Stimulated activated CD4-positive, alpha-beta T cell treated with anti-CD3 and anti-CD28 coated beads, Interleukin-4, amount 100 ng/mL, for 4 hours (primary cell): ENCODE measurements around the gene KCNMB3.
"Not testable (repeated sequence)": the region's sequence is repeated elsewhere in the genome, so short reads cannot be mapped to it uniquely, and the experiment has no call there.

ENCODE experiments used
- DNase-seq, 2 experiments: peaks; one replicate each; pipeline ENCODE4 v3.0.0-alpha.2; 2020

Gene KCNMB3

DNA sequence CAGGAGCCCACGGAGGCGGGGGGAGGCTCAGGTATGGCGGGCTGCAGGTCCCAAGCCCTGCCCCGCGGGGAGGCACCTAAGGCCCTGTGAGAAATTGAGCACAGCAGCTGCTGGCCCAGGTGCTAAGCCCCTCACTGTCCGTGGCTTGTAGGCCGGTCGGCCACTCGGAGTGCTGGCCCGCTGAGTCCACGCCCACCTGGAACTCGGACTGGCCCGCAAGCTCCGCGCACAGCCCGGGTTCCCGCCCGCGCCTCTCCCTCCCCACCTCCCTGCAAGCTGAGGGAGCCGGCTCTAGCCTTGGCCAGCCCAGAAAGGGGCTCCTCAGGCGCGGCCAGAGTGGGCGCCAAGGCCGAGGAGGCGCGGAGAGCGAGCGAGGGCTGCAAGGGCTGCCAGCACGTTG, 12.2 kb upstream of the KCNMB3 start:
- no peak for DNase-seq

DNA sequence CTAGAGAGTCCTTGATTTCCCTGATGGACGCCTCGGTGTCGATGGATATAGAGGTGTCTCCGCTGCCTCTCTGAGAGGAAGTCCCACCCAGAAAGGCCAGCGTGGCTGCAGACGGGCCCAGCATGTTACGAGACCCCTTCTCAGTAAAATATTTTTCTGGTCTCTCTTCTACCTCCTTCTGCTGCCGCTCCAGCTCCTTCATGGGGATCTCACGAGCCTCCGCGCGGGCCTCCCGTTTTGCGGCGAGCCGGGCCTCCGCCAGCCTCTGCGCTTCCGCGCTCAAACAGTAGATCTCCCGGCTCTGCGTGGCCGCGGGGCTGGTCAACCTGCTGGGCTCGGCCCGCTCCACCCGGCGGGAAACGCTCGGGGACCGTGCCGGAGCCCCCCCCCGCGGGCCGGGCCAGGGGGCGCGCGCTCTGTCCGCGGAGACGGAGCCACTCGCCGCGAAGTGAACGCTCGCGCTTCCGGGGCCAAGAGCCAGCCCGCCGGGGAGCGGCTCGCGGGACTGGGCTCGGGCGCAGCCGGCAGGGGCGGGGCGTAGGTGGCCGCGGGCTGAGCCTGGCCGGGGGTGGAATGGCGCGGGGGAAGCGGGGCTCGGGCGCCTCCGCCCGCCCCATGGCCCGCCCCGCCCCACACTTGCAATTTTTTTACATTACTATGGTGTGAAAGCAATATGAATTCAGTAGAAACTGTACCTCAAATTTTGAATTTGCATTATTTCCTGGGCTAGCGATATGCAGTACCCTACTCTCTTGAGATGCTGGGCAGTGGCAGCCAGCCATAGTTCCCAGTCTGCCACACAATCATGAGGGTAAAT, 10.2 kb upstream of the KCNMB3 start:
- peak; percentile 60 to 61 for DNase-seq

DNA sequence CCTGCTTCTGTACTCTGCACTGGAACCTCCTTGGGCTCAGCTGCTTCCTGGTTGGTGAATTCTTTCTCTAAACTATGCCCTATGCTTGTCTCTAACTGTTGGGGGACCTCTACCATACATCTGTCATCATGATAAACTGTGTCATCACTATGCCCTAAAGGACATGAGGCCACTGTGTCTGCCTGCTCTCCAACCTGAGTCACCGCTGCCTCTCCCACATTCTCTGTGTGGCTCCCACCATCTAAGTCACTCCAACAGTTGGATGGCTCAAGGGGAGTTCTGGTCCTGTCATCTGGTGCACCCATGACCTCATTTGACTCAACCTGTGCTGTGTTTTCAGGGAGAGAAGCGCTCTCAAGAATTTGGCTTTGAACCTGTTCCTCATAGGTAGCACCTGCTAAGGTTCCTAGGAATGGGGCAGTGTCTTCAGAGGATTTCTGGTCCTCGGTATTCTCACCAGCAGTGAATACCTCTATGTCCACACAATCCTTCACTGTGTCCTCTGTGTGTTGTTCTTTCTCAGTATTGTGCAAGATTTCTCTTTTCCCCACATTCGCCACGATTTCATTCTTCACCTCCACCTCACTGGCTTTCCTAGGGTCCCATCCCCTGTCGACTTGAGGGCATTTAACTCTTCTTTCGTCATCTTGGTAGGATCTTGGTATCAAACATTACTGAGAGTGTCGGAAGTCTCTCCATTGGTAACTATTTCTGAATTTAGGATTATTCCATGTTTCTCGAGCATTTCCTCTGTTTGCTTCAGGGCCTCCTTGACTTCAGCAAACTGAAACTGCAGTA, 9.2 kb upstream of the KCNMB3 start:
- DNase-seq: not testable (repeated sequence)

DNA sequence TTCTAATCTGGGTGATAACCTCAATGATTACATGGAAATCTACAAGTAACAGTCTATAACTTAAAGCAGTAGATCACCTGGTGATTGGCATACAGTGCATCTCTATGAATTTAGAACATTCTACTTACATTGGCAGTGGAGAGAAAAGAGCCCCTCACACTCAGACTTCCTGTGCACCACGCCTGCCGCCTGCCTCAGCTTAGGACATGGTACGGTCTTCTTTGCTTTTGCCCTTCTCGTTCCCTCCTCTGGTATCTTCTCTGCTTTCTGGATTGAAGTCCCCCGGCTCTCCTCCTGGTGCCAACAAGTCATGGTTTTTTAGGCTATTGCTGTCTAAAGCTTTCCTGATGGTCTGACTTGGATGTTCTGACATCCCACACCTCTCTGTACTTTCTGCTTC, 7.9 kb upstream of the KCNMB3 start:
- DNase-seq: no peak

DNA sequence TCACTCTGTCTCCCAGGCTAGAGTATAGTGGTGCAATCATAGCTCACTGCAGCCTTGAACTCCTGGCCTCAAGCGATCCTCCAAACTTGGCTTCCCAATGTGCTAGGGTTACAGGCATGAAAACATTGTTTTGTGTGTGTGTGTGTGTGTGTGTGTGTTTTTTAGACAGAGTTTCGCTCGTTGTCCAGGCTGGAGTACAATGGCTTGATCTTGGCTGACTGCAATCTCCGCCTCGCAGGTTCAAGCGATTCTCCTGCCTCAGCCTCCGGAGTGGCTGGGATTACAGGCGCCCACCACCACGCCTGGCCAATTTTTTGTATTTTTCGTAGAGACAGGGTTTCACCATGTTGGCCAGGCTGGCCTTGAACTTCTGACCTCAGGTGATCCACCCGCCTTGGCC, 6.8 kb upstream of the KCNMB3 start:
- not testable (repeated sequence) for DNase-seq

DNA sequence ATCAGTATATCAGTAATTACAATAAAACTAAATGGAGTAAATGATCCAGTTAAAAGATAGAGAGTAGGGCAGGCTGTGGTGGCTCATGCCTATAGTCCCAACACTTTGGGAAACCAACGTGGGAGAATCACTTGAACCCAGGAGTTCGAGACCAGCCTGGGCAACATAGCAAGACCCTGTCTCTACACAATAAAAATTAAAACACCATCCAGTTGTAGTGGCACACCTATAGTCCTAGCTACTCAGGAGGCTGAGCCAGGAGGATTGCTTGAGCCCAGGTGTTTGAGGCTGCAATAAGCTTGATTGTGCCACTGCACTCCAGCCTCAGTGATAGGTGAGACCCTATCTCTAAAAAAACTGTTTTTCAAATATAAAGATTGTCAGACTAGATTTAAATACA, 5.9 kb upstream of the KCNMB3 start:
- no peak for DNase-seq

DNA sequence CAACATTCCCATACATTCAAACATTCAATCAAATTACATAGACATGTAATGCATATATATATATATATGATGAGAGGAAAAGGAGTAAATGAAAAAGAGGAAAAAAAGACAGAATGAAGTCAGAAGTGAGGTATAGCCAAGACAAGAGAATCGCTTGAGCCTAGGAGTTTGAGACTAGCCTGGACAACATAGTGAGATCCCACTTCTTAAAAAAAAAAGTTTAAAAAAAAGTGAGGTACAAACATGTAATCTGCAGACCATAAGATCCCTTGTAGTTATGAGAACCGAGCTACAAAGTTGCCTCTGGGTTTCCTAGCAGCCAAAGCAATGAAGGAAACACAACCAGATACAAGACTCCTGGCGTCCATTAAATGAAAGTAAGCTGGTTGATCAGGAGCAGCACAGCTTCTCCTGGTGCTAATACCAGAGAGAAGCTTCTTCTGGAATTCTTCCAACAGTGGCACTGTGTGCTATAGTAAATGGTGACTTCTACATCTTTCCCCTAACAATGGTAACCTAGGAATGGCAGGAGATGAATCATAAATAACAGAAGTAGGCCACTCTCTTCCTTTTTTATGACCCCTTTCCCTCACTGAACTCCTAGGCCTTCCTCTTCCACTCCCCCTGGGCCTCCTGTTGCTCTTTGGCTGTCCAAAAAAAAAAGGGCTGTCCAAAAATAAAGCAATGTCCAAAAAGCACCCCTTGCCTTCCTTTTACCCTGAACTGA, 3.5 kb downstream of the KCNMB3 start:
- no peak for DNase-seq

DNA sequence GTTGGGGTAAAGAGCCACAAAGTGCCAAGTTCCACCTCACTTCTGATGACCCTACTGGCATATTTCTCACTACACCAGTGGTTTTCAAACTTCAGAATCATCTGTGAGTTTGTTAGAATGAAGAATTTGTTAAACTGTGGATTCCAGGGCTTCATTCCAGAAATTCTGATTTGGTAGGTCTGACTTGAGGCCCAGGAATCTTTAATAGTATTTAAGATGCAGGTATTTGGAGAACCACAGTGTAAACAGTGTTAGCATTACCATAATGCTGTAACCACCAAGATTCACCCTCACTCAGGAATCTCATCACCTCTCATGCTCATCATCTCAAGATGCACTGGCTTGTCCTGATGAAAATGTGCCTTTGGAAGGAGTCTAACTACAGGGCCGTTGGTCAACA, 6.0 kb downstream of the KCNMB3 start:
- DNase-seq: no peak

DNA sequence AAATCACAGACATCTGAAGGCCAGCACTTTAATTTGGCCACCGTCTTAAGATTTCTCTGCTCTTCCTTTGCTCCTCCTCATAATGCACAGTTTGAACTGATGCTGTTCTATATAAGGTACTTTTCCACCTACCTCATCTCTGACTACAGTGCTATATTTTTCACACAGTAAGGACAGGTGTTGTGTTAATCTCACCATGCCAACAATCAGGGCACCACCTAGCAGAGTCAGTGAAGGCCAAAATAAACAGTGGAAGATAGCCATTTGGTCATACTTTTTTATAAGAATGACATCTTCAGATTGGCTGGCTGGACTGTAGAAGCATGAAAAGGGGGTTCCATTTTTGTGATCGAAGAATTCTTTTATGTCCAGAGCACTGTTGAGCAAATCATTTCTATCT, 8.1 kb downstream of the KCNMB3 start:
- DNase-seq: not testable (repeated sequence)

DNA sequence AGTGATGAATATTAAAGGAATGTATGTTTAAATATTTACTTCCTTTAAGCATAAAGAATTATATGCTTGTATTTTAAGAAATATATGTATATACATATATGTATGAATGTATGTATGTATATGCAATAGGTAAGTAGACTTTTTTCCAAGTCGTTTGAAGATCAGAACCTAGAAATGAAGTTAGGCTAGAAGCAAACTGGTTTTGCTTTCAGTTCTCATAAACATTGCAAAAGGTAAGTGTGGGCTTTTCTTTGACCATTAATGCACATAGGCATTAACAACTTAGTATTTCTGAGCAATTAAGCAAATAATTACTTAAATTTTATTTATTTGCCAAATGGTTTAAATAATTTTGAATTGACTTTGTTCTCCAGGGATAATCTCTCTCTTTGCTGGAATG, 10.6 kb downstream of the KCNMB3 start:
- not testable (repeated sequence) for DNase-seq

DNA sequence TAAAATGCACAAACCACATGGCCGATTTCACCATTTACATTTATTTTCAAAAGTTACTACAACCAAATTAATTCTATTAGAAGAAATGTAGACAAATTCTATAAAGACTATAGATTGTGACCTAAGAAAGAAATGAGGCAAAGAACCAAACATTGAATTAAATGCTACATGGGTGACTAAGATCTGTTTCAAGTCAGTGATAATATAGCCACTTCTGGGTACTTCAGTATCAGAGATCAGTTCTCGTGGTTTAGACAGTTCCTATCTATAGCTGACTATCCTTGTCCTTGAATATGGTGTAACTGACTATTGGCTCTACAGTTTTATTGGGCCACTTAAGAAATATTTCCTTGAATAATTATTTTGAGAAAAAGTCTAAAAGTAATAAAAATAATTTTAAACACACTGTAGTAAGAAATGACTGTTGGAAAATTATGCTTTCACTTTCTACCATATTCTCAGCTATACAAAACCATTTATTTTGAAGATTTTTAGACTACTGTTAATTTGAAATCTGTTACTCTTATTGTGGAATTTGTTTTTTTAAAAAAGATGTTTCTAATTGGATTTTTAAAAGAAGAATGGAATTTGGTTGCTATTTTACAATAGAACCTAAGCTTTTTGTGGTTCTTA, 14.1 kb downstream of the KCNMB3 start:
- DNase-seq: no peak

DNA sequence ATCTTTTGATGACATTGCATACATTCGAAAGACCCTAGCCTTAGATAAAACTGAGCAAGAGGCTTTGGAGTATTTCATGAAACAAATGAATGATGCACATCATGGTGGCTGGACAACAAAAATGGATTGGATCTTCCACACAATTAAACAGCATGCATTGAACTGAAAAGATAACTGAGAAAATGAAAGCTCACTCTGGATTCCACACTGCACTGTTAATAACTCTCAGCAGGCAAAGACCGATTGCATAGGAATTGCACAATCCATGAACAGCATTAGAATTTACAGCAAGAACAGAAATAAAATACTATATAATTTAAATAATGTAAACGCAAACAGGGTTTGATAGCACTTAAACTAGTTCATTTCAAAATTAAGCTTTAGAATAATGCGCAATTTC, 16.7 kb downstream of the KCNMB3 start:
- DNase-seq: no peak

DNA sequence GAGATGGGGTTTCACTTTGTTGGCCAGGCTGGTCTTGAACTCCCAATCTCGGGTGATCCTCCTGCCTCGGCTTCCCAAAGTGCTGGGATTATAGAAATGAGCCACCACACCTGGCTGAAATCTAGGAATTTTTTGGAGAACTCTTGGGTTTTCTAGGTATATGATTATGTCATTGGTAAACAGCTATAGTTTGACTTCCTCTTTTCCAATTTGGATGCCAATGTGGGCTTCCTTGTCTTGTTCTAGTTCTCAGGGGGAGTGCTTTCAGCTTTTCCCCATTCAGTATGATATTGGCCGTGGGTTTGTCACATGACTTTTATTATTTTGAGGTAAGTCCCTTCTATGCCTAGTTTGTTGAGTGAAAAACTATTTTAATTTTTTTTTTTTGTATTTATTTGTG, 17.9 kb downstream of the KCNMB3 start:
- DNase-seq: no peak

DNA sequence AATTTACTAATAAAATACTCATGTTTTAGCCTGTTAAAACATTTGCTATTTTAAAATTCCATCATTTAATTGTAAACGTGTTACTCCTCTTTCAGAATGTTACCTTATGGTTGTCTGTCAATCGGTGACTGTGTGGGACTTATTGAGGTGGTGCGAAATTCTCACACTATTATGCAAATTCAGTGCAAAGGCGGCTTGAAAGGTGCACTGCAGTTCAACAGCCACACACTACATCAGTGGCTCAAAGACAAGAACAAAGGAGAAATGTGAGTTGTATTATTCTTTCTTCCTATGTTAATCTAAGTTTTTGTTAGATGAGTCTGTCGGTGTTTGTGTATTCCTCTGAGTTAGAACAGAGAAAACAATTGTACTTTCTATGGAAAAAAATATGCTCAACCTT, 21.7 kb downstream of the KCNMB3 start:
- DNase-seq: no peak

DNA sequence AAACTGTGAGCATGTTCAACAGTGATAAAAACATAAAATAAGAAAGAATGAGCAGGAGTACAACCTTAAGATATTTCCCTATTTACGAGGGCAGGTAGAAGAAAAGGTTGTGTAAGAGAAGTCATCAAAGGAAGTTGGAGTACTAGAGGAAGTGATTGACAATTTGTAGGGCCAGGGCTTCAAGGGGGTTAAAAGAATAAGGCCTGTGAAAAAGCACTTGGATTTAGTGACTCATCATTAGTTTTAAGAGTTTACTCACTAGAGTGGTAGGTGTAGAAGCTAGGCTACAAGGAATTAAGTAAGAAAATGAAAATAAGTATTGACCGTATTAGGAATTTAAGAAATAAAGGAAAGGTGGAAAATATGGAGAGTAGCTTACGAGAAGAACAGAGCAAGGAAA, 23.6 kb downstream of the KCNMB3 start:
- DNase-seq: no peak

DNA sequence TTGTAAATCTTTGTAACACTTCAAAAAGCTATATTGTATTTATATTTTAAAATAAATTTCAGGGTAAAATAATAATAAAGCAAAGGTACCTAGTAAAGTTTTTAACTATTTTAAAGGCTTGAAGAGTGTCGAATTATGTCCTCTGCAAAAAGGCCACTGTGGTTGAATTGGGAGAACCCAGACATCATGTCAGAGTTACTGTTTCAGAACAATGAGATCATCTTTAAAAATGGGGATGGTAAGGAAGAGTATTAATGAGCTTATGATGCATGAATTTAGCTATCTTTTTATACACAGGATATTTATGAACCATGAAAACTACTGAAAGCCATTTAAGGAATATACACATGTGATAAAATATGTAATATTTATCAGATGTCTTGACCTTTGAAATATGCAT, 26.3 kb downstream of the KCNMB3 start:
- no peak for DNase-seq

DNA sequence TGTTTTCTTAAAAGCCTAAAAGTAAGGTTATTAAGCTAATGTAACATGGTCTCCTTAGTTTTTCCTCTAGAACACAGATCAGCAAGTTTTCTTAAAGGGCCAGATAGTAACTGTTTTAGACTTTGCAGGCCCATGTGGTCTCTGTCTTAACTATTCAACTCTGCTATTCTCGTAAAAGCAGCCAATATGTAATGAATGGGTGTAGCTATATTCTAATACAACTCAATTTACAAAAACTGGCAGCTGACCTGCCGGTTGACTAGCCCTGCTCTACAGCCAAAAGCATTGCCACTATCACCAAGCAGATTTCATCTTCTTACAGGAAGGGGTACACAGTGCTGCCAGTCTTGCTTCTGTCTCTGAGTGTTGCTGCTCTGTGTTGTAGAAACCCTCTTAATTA, 27.4 kb downstream of the KCNMB3 start:
- DNase-seq: no peak

DNA sequence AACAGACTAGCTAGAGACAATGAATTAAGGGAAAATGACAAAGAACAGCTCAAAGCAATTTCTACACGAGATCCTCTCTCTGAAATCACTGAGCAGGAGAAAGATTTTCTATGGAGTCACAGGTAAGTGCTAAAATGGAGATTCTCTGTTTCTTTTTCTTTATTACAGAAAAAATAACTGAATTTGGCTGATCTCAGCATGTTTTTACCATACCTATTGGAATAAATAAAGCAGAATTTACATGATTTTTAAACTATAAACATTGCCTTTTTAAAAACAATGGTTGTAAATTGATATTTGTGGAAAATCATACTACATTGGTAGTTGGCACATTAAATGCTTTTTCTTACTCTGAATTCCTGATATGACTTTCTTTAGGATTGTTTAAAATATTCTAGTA, 32.7 kb downstream of the KCNMB3 start:
- not testable (repeated sequence) for DNase-seq

DNA sequence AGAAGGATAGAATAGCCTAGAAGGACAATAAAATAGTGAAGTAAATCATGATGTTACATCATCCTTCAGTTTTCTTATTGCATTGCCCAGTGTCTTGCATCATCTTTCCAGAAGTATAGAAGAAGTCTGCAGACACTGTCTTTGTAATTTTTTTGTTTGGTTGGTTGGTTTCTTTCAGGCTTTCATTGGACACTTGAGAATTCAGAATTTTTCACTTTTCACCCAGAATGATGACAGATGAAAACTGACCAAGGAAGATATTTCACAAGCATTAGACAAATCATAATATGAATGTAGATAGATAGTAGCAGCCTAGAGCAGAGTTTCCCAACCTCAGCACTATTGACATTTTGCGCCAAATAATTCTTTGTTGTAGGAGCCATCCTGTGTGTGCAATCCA, 35.4 kb downstream of the KCNMB3 start:
- not testable (repeated sequence) for DNase-seq

DNA sequence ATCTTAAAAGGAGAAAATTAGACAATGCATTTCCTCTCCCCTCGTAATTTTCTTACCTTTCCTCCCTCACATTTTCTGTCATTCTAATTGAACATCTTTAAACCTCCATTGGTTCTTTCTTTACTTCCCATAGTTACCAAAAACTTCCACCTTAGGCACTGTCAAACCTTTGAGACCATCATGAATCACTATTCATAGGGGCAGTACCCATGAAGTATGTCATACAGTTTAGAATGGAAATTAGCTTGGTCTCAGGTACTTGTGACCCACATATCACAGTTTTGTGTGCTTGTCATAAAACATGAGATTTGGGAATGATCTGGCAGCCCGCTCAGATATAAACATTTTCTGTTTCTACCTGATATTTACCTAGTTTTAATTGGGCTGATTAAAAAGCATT, 50.1 kb downstream of the KCNMB3 start:
- no peak for DNase-seq

DNA sequence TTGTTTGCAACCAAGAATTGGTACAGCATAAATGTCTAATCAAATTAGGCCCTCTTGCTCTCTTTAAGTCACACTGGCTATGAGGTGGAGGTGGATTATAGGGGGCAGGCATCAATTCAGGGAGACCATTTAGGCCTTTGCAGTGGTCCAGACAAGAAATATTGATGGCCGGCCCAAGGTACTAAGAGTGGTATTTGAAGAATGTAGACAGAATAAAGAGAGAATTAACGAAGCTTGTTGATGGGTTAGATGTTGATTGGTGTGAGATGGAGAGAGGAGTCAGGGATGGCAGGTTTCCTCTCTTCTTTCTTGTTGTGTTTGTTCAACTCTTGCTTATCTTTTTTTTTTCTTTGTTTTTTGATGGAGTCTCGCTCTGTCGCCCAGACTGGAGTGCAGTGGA, 54.2 kb downstream of the KCNMB3 start:
- no peak for DNase-seq

DNA sequence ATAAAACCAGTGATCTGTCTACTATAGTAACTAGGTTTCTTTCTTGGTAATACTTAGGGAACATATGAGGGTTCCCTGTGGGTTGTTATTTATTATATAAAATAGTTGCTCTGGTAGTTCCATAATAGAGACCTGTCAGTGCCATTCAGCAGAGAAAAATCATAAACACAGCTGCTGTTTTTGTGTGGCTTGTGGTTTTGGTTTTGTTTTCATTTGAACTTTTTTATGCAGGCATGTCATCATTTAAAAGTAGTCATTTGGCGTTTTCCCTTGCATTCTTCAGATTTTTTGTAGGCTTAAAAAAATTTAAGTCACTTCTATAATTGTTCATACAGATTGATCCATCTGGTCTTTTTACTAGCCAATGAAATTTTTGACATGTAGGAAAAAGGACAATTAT, 54.8 kb downstream of the KCNMB3 start:
- DNase-seq: no peak

DNA sequence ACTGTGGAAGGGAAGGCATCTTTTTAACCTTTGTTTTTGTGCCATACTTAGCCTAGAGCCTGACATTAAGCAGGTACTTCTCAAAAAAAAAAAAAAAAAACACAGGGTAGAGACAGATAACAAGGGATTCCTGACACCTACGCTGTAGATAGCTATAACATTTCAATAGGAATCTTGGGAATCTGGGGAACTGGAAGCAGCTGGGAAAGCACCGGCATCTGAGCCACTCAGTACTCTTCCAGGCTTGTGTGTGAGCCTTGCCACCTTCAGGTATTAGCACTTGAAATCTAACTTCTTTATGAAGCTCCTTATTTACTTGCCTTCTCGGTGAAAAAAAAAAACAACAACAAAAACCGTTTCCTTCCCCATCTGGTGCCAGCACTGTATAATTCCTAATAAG, 56.0 kb downstream of the KCNMB3 start:
- no peak for DNase-seq
